Stimulated activated CD8-positive, alpha-beta memory T cell treated with anti-CD3 and anti-CD28 coated beads, Interleukin-15, amount 100 ng/mL, for 1 hour (primary cell): Measurements from ENCODE around the gene ADAD1.
"Not testable (repeated sequence)": the region's sequence is repeated elsewhere in the genome, so short reads cannot be mapped to it uniquely, and the experiment has no call there.

Experiments used
- DNase-seq: peaks from one replicate; pipeline ENCODE4 v3.0.0-alpha.2; 2020; ENCODE audit warnings: low read depth

ADAD1 gene

GRCh38 chr4:122378711-122379110 lies at the start of gene ADAD1:
ADAD1 (plus strand) TSS chr4:122379011; CDS start chr4:122380070, 1,059 bp downstream.
- DNase-seq, result no peak

- no peak for DNase-seq
Measured at GRCh38 chr4:122329876-122330565, 48.8 kb upstream of the ADAD1 start.

GRCh38 chr4:122331195-122331594 lies 47.6 kb upstream of the ADAD1 start:
- DNase-seq, result no peak

GRCh38 chr4:122334828-122335227 lies 44.0 kb upstream of the ADAD1 start:
- no peak for DNase-seq

GRCh38 chr4:122341886-122342285 lies 36.9 kb upstream of the ADAD1 start:
- no peak for DNase-seq

- no peak for DNase-seq
Measured at GRCh38 chr4:122346036-122346435, 32.8 kb upstream of the ADAD1 start.

GRCh38 chr4:122346503-122346902 lies 32.3 kb upstream of the ADAD1 start:
- DNase-seq, result no peak

- no peak for DNase-seq
Measured at GRCh38 chr4:122356317-122356808, 22.4 kb upstream of the ADAD1 start.

GRCh38 chr4:122360754-122361153 lies 18.1 kb upstream of the ADAD1 start:
- no peak for DNase-seq

GRCh38 chr4:122364700-122365404 lies 14.0 kb upstream of the ADAD1 start:
- no peak for DNase-seq

GRCh38 chr4:122368786-122369185 lies 10.0 kb upstream of the ADAD1 start:
- not testable (repeated sequence) for DNase-seq

GRCh38 chr4:122377352-122377751 lies 1.5 kb upstream of the ADAD1 start:
- no peak for DNase-seq

- DNase-seq, result no peak
Measured at GRCh38 chr4:122379239-122379638, 428 bp downstream of the ADAD1 start.

GRCh38 chr4:122383341-122383740 lies 4.5 kb downstream of the ADAD1 start:
- DNase-seq, result no peak

GRCh38 chr4:122384245-122384644 lies 5.4 kb downstream of the ADAD1 start:
- DNase-seq, result no peak

GRCh38 chr4:122393276-122393675 lies 14.5 kb downstream of the ADAD1 start:
- DNase-seq, result no peak

GRCh38 chr4:122403861-122404260 lies 25.1 kb downstream of the ADAD1 start:
- no peak for DNase-seq

GRCh38 chr4:122412547-122412946 lies 33.7 kb downstream of the ADAD1 start:
- no peak for DNase-seq

GRCh38 chr4:122423246-122423645 lies 44.4 kb downstream of the ADAD1 start:
- no peak for DNase-seq

GRCh38 chr4:122431351-122431750 lies 52.5 kb downstream of the ADAD1 start:
- no peak for DNase-seq

- no peak for DNase-seq
Measured at GRCh38 chr4:122434285-122434684, 55.5 kb downstream of the ADAD1 start.

GRCh38 chr4:122450847-122451246 lies 72.0 kb downstream of the ADAD1 start:
- DNase-seq, result no peak

GRCh38 chr4:122453384-122453995 lies 74.7 kb downstream of the ADAD1 start:
- DNase-seq, result no peak
